GM12865 (cell line): Measurements from ENCODE around the gene SUPT20HL1.
A peak's percentile ranks its signal among the peaks of the same experiment; 100 is the strongest.
"Not testable (repeated sequence)": the region's sequence is repeated elsewhere in the genome, so short reads cannot be mapped to it uniquely, and the experiment has no call there.

Experiments used
- DNase-seq: peaks from one replicate; pipeline ENCODE4 v3.0.0; 2010; ENCODE audit warnings: low read depth
- H3K4me3 ChIP-seq: 2 replicates; pipeline ENCODE4 v1.5.1; 2011; ENCODE audit warnings: mild to moderate bottlenecking, low read depth, low read length, control low read depth
- CTCF ChIP-seq: IDR thresholded peaks from 2 replicates; pipeline ENCODE4 v1.5.1; 2011; ENCODE audit warnings: low read length, control low read depth, low read depth, inconsistent platforms; ENCODE audit not compliant: insufficient read depth; ENCODE audit errors: missing control alignments

Gene SUPT20HL1

GRCh38 chrX:24364326-24364725, 3.9 kb downstream of the SUPT20HL1 start:
- no peak for TF ChIP-seq CTCF
- DNase-seq, result no peak
- no peak overlapping the region for H3K4me3 ChIP-seq

GRCh38 chrX:24364851-24365538, 4.6 kb downstream of the SUPT20HL1 start:
- H3K4me3 ChIP-seq, result no peak overlapping the region
- no peak for TF ChIP-seq CTCF
- DNase-seq, result no peak

- H3K4me3 ChIP-seq, DNase-seq: not testable (repeated sequence)
Measured at GRCh38 chrX:24366762-24367400, 6.4 kb downstream of the SUPT20HL1 start.

GRCh38 chrX:24369816-24370215, 9.4 kb downstream of the SUPT20HL1 start:
- DNase-seq, result no peak
- no peak overlapping the region for H3K4me3 ChIP-seq
- TF ChIP-seq CTCF, result no peak

GRCh38 chrX:24371391-24371972, 11.0 kb downstream of the SUPT20HL1 start:
- peak; percentile 59 for TF ChIP-seq CTCF
- peak; percentile 76 for DNase-seq

GRCh38 chrX:24372021-24372763, 11.8 kb downstream of the SUPT20HL1 start:
- no peak overlapping the region for H3K4me3 ChIP-seq
- no peak for DNase-seq
- no peak for TF ChIP-seq CTCF

More at GRCh38 chrX:24371391-24371972, 11.0 kb downstream of the SUPT20HL1 start:
- H3K4me3 ChIP-seq, result no peak overlapping the region

GRCh38 chrX:24375600-24376131, 15.2 kb downstream of the SUPT20HL1 start:
- DNase-seq, result no peak
- H3K4me3 ChIP-seq, result no peak overlapping the region
- TF ChIP-seq CTCF, result no peak
